ENCODE data around the gene CA6.

GRCh38 chr1:9020305-9020704 lies 74.6 kb downstream of the CA6 start:
- TF ChIP-seq, protein P1, sequence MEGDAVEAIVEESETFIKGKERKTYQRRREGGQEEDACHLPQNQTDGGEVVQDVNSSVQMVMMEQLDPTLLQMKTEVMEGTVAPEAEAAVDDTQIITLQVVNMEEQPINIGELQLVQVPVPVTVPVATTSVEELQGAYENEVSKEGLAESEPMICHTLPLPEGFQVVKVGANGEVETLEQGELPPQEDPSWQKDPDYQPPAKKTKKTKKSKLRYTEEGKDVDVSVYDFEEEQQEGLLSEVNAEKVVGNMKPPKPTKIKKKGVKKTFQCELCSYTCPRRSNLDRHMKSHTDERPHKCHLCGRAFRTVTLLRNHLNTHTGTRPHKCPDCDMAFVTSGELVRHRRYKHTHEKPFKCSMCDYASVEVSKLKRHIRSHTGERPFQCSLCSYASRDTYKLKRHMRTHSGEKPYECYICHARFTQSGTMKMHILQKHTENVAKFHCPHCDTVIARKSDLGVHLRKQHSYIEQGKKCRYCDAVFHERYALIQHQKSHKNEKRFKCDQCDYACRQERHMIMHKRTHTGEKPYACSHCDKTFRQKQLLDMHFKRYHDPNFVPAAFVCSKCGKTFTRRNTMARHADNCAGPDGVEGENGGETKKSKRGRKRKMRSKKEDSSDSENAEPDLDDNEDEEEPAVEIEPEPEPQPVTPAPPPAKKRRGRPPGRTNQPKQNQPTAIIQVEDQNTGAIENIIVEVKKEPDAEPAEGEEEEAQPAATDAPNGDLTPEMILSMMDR (IDR thresholded peaks at IDR 0.05), result no peak
- TF ChIP-seq EZH2 (IDR thresholded peaks at IDR 0.05; ENCODE audit: borderline replicate concordance, insufficient read depth, low read depth, low read length, poor library complexity, severe bottlenecking), result no peak
